T-helper 1 cell treated with Interleukin-12 subunit alpha and Interleukin-12 subunit beta and Interleukin-4 antibody, amounts not matched to agents 30 ng/mL and 1 ng/mL, for 36 hours (primary cell): ENCODE results near the gene PCYT1B. TPM values are rescaled to one million over a fixed set of nuclear protein-coding genes. Genes with fewer than 3 reads are reported as not detected.
"Not testable (repeated sequence)": the region's sequence is repeated elsewhere in the genome, so short reads cannot be mapped to it uniquely, and the experiment has no call there.

Experiments used
- intact Hi-C: fragments of 100-400 bp; cut with micrococcal nuclease; formaldehyde crosslinking; loops from one replicate; pipeline ENCODE4 v1.15.1; 2024
- total RNA-seq: library from RNA; stranded (reverse); gene quantifications from 2 replicates; pipeline ENCODE4 v1.2.3, GENCODE V29; 2022

Gene PCYT1B
- total RNA-seq, 1 donor from 2014 or later, result 0.20 TPM

GRCh38 chrX:24646745-24647182 lies 383 bp downstream of the PCYT1B start:
- intact Hi-C loops, result loop anchor here (1.0 to 10.0 kb wide), 4 partner anchors 47 to 252 kb away; partner anchors contain the start of genes PDK3 and POLA1

- intact Hi-C loops, result loop anchor here (2.0 to 10.0 kb wide), 3 partner anchors 133 to 251 kb away; partner anchors contain the start of gene PDK3
Observed at GRCh38 chrX:24646006-24646405, 1.1 kb downstream of the PCYT1B start.

- intact Hi-C loops, result loop anchor here (10.0 kb wide), 1 partner anchor 248 kb away; no protein-coding TSS in a partner anchor
Observed at GRCh38 chrX:24643116-24643515, 4.0 kb downstream of the PCYT1B start.

- intact Hi-C loops, result no loop called here
Observed at GRCh38 chrX:24629701-24630100, 17.4 kb downstream of the PCYT1B start.

GRCh38 chrX:24619647-24620046 lies 27.5 kb downstream of the PCYT1B start:
- intact Hi-C loops, result no loop called here

GRCh38 chrX:24610516-24610915 lies 36.6 kb downstream of the PCYT1B start:
- intact Hi-C loops, result no loop called here

GRCh38 chrX:24607616-24608015 lies 39.5 kb downstream of the PCYT1B start:
- intact Hi-C loops, result no loop called here

- intact Hi-C loops, result not testable (repeated sequence)
Observed at GRCh38 chrX:24605941-24606340, 41.2 kb downstream of the PCYT1B start.

GRCh38 chrX:24603191-24603590 lies 44.0 kb downstream of the PCYT1B start:
- intact Hi-C loops, result no loop called here

- intact Hi-C loops, result no loop called here
Observed at GRCh38 chrX:24601858-24602257, 45.3 kb downstream of the PCYT1B start.

GRCh38 chrX:24594501-24594900 lies 52.6 kb downstream of the PCYT1B start:
- intact Hi-C loops, result no loop called here

- intact Hi-C loops, result no loop called here
Observed at GRCh38 chrX:24590111-24590510, 57.0 kb downstream of the PCYT1B start.

- intact Hi-C loops, result no loop called here
Observed at GRCh38 chrX:24577091-24577490, 70.1 kb downstream of the PCYT1B start.

GRCh38 chrX:24575496-24575895 lies 71.7 kb downstream of the PCYT1B start:
- intact Hi-C loops, result no loop called here

GRCh38 chrX:24574743-24575142 lies 72.4 kb downstream of the PCYT1B start:
- intact Hi-C loops, result no loop called here

- intact Hi-C loops, result no loop called here
Observed at GRCh38 chrX:24567169-24567568, 80.0 kb downstream of the PCYT1B start.

- intact Hi-C loops, result no loop called here
Observed at GRCh38 chrX:24566240-24566639, 80.9 kb downstream of the PCYT1B start.

- intact Hi-C loops, result no loop called here
Observed at GRCh38 chrX:24563291-24564010, 83.7 kb downstream of the PCYT1B start.

GRCh38 chrX:24561121-24561520 lies 86.0 kb downstream of the PCYT1B start:
- intact Hi-C loops, result loop anchor here (1.0 kb wide), 2 partner anchors 165 to 190 kb away; no protein-coding TSS in a partner anchor

- intact Hi-C loops, result no loop called here
Observed at GRCh38 chrX:24553011-24553410, 94.1 kb downstream of the PCYT1B start.

GRCh38 chrX:24550166-24550565 lies 97.0 kb downstream of the PCYT1B start:
- intact Hi-C loops, result no loop called here

GRCh38 chrX:24547961-24548360 lies 99.2 kb downstream of the PCYT1B start:
- intact Hi-C loops, result no loop called here

GRCh38 chrX:24542756-24543155 lies 104.4 kb downstream of the PCYT1B start:
- intact Hi-C loops, result no loop called here
